Ishikawa (cell line): ENCODE data around the gene RECQL.

ENCODE experiments used
- CEBPB ChIP-seq: IDR thresholded peaks from 2 replicates; pipeline ENCODE4 v1.6.1; 2012
- CREB1 ChIP-seq: IDR thresholded peaks from 2 replicates; pipeline ENCODE4 v1.6.1; 2012; ENCODE audit warnings: low read depth
- EGR1 ChIP-seq: IDR thresholded peaks from 2 replicates; pipeline ENCODE4 v1.6.1; 2012
- EP300 ChIP-seq: IDR thresholded peaks from 2 replicates; pipeline ENCODE4 v1.6.1; 2012; ENCODE audit warnings: borderline replicate concordance
- FOXM1 ChIP-seq: IDR thresholded peaks from 2 replicates; pipeline ENCODE4 v1.6.1; 2012; ENCODE audit warnings: low read depth, borderline replicate concordance
- MAX ChIP-seq: IDR thresholded peaks from 2 replicates; pipeline ENCODE4 v1.6.1; 2012
- NFIC ChIP-seq: IDR thresholded peaks from 2 replicates; pipeline ENCODE4 v1.6.1; 2012
- RAD21 ChIP-seq: IDR thresholded peaks from 2 replicates; pipeline ENCODE4 v1.6.1; 2012; ENCODE audit warnings: low read depth
- REST ChIP-seq: IDR thresholded peaks from 2 replicates; pipeline ENCODE4 v1.6.1; 2012; ENCODE audit warnings: low read depth, mild to moderate bottlenecking
- TAF1 ChIP-seq: IDR thresholded peaks from 2 replicates; pipeline ENCODE4 v1.6.1; 2012; ENCODE audit warnings: low read depth, mild to moderate bottlenecking
- TCF12 ChIP-seq: IDR thresholded peaks from 2 replicates; pipeline ENCODE4 v1.6.1; 2012; ENCODE audit warnings: low read depth
- TEAD4 ChIP-seq: IDR thresholded peaks from 2 replicates; pipeline ENCODE4 v1.6.1; 2012
- USF1 ChIP-seq: IDR thresholded peaks from 2 replicates; pipeline ENCODE4 v1.6.1; 2012
- YY1 ChIP-seq: IDR thresholded peaks from 2 replicates; pipeline ENCODE4 v1.6.1; 2012; ENCODE audit warnings: low read depth
- ZBTB7A ChIP-seq: IDR thresholded peaks from 2 replicates; pipeline ENCODE4 v1.6.1; 2012; ENCODE audit warnings: low read depth

RECQL gene

GRCh38 chr12:21483531-21483930 is 17.9 kb downstream of the RECQL start:
- TF ChIP-seq ZBTB7A (no peak), NFIC (no peak), FOXM1 (no peak), EGR1 (no peak), YY1 (no peak), RAD21 (no peak), TAF1 (no peak), CEBPB (no peak), REST (no peak), CREB1 (no peak), TCF12 (no peak), TEAD4 (no peak), EP300 (no peak), MAX (no peak), USF1 (no peak)

GRCh38 chr12:21478756-21479455 is 22.5 kb downstream of the RECQL start:
- TF ChIP-seq REST (no peak), YY1 (no peak), EP300 (no peak), TEAD4 (no peak), CREB1 (no peak), TAF1 (no peak), EGR1 (no peak)

- no peak for TF ChIP-seq YY1
- no peak for TF ChIP-seq CREB1
- TF ChIP-seq ZBTB7A, result no peak
- TF ChIP-seq REST, result no peak
- no peak for TF ChIP-seq TAF1
- TF ChIP-seq MAX, result no peak
- no peak for TF ChIP-seq NFIC
- TF ChIP-seq RAD21, result no peak
- no peak for TF ChIP-seq CEBPB
- TF ChIP-seq USF1, result no peak
Measured at GRCh38 chr12:21476949-21477348, 24.5 kb downstream of the RECQL start.

GRCh38 chr12:21475552-21475951 is 25.9 kb downstream of the RECQL start:
- no peak for TF ChIP-seq REST
- TF ChIP-seq EGR1, result no peak
- TF ChIP-seq RAD21, result no peak
- TF ChIP-seq TCF12, result no peak
- TF ChIP-seq ZBTB7A, result no peak
- no peak for TF ChIP-seq FOXM1
- no peak for TF ChIP-seq CREB1
- TF ChIP-seq CEBPB, result no peak
- TF ChIP-seq TEAD4, result no peak
- no peak for TF ChIP-seq NFIC
- no peak for TF ChIP-seq TAF1
- TF ChIP-seq YY1, result no peak
- no peak for TF ChIP-seq USF1
- TF ChIP-seq MAX, result no peak
- no peak for TF ChIP-seq EP300
